ENCODE measurements around the gene TIPRL. TPM values are rescaled to one million over a fixed set of nuclear protein-coding genes. Genes with fewer than 3 reads are reported as not detected.

Gene TIPRL
- total and polyA plus RNA-seq, 2 donors (not counting 1 experiment from before 2014, with no cell fraction given), result 5.1 to 24.9 TPM

GRCh38 chr1:168179438-168180147 is 831 bp downstream of the TIPRL start:
- DNase-seq (peak; percentile 49), ATAC-seq (ENCODE audit: low read depth) (no peak)
- POLR2A ChIA-PET, result interaction anchor here (0.5 to 1.0 kb wide), 2 partner anchors 47 to 50 kb away, joined by 3 to 9 read pairs; no protein-coding TSS in a partner anchor

More at GRCh38 chr1:168179438-168180147, 831 bp downstream of the TIPRL start:
- no peak overlapping the region for H3K27ac Mint-ChIP-seq
- 11% methylated on average over 18 of the region's 20 CpGs for WGBS (ENCODE audit: insufficient coverage)
- CTCF ChIA-PET, result no interaction called here
- H3K9me3 Mint-ChIP-seq (ENCODE audit: insufficient read depth), result no peaks in the 10 kb centered on the region
- H3K4me3 Mint-ChIP-seq, result no peak overlapping the region
- peaks cover 4% of the 10 kb centered on the region for H3K27me3 Mint-ChIP-seq
- Histone ChIP-seq H2AFZ (ENCODE audit: insufficient read depth, low read depth, low read length, poor library complexity, severe bottlenecking) (peak overlapping the region; percentile 92), H3K36me3 (replicated peaks in 1 of 2; ENCODE audit: control extremely low read depth in 1 of 2, control insufficient read depth in 1 of 2, extremely low read depth in 1 of 2, insufficient read depth in 2 of 2, low read length in 1 of 2) (peaks cover 2 to 5% of the 10 kb centered on the region in 2 experiments), H3K4me3 (ENCODE audit: control extremely low read depth in 1 of 5, extremely low read depth in 1 of 5, insufficient read depth in 1 of 5, low read depth in 2 of 5, low read length in 4 of 5) (peak overlapping the region; percentile 87 to 97 (median 91)), H3K4me1 (ENCODE audit: control insufficient read depth in 2 of 2, insufficient read depth in 2 of 2, low read length in 2 of 2) (peaks cover 17 to 18% of the 10 kb centered on the region in 2 donors), H3K9ac (ENCODE audit: low read length) (peak overlapping the region; percentile 95), H3K4me2 (replicated peaks; ENCODE audit: low read depth, low read length, poor library complexity, severe bottlenecking) (peak overlapping the region; percentile 81), H3K27ac (ENCODE audit: low read length in 2 of 2) (peak overlapping the region; percentile 83 to 98), H3K9me3 (ENCODE audit: control extremely low read depth in 1 of 3, control insufficient read depth in 2 of 3, insufficient read depth in 1 of 3, low read length in 2 of 3) (no peaks in the 10 kb centered on the region), H4K20me1 (ENCODE audit: control insufficient read depth, insufficient read depth, low read length, poor library complexity, severe bottlenecking) (no peaks in the 10 kb centered on the region), H3K79me2 (ENCODE audit: control insufficient read depth, insufficient read depth, low read length) (peaks cover 45% of the 10 kb centered on the region), H3K27me3 (replicated peaks in 1 of 4; ENCODE audit: control extremely low read depth in 1 of 4, control insufficient read depth in 3 of 4, insufficient read depth in 4 of 4, low read length in 3 of 4) (peaks cover 0 to 4% (median 0%) of the 10 kb centered on the region in 4 experiments)
- TF ChIP-seq CTCF (IDR thresholded peaks at IDR 0.05) (no peak), EZH2 (IDR thresholded peaks at IDR 0.05; ENCODE audit: borderline replicate concordance, insufficient read depth, low read depth, low read length, poor library complexity, severe bottlenecking) (no peak)
- H3K4me1 Mint-ChIP-seq, result peaks cover 2% of the 10 kb centered on the region
- intact Hi-C loops (cut with micrococcal nuclease), result loop anchor here (1.0 to 5.0 kb wide), 6 partner anchors 43 to 1615 kb away; partner anchors contain the start of genes ATP1B1, GPR161, METTL18 and NME7

Measured in B cell (primary cell).